Lower leg skin (tissue), 4 donors: ENCODE results near the gene VPS51. TPM values are rescaled to one million over a fixed set of nuclear protein-coding genes. Genes with fewer than 3 reads are reported as not detected.
A peak's percentile ranks its signal among the peaks of the same experiment; 100 is the strongest.

Experiments
- DNase-seq, 2 donors: peaks; one replicate each; pipeline ENCODE4 v3.0.0-alpha.2; 2019; ENCODE audit warnings: low spot score in 2 of 2
- H3K4me3 ChIP-seq: fragments of 200-600 bp; sonication (generic); 2 replicates; pipeline ENCODE4 v1.5.1; 2017; ENCODE audit warnings: mild to moderate bottlenecking, low read depth; ENCODE audit not compliant: poor library complexity, severe bottlenecking
- POLR2A ChIP-seq, 2 donors: fragments of 450-650 bp; IDR thresholded peaks; one replicate each; pipeline ENCODE4 v1.6.1; 2016 to 2017; ENCODE audit warnings: antibody characterized with exemption in 2 of 2, mild to moderate bottlenecking in 1 of 2, moderate library complexity in 1 of 2
- WGBS, 2 donors: methylation state at CpG; one replicate each; pipeline ENCODE4 v1.1.5; 2018; 5-methylcytosine and 5-hydroxymethylcytosine counted together
- intact Hi-C: fragments of 100-400 bp; cut with DNase I; formaldehyde crosslinking; loops from one replicate; pipeline ENCODE4 v1.15.0; 2023; ENCODE audit warnings: low total_unique reads
- total RNA-seq, 4 donors: library from RNA; depleted of rRNA; stranded (reverse); fragments of >200 nt; gene quantifications; one replicate each; pipeline ENCODE4 v1.1.0, GENCODE V29; 2016
- TF ChIP-seq, protein P1 (sequence below), 3 donors: fragments of 450-650 bp; IDR thresholded peaks; one replicate each; pipeline ENCODE4 v1.5.1; 2016; ENCODE audit warnings: antibody characterized with exemption in 3 of 3, mild to moderate bottlenecking in 3 of 3, moderate library complexity in 2 of 3

Gene VPS51
- total RNA-seq, 4 donors from 2014 or later: 373 to 932 (median 648) TPM

GRCh38 chr11:65084598-65085375, 11.2 kb upstream of the VPS51 start:
- TF ChIP-seq, protein P1, sequence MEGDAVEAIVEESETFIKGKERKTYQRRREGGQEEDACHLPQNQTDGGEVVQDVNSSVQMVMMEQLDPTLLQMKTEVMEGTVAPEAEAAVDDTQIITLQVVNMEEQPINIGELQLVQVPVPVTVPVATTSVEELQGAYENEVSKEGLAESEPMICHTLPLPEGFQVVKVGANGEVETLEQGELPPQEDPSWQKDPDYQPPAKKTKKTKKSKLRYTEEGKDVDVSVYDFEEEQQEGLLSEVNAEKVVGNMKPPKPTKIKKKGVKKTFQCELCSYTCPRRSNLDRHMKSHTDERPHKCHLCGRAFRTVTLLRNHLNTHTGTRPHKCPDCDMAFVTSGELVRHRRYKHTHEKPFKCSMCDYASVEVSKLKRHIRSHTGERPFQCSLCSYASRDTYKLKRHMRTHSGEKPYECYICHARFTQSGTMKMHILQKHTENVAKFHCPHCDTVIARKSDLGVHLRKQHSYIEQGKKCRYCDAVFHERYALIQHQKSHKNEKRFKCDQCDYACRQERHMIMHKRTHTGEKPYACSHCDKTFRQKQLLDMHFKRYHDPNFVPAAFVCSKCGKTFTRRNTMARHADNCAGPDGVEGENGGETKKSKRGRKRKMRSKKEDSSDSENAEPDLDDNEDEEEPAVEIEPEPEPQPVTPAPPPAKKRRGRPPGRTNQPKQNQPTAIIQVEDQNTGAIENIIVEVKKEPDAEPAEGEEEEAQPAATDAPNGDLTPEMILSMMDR (IDR thresholded peaks at IDR 0.05): no peak
- no peak for TF ChIP-seq POLR2A (IDR thresholded peaks at IDR 0.05)
- DNase-seq: no peak
- peak overlapping the region; percentile 28 for H3K4me3 ChIP-seq
- intact Hi-C loops: loop anchor here (10.0 kb wide), 1 partner anchor 70 kb away; the partner anchor contains the start of gene ARL2
- WGBS, 2 donors: 42% methylated on average over 23 of the region's 23 CpGs

DNA sequence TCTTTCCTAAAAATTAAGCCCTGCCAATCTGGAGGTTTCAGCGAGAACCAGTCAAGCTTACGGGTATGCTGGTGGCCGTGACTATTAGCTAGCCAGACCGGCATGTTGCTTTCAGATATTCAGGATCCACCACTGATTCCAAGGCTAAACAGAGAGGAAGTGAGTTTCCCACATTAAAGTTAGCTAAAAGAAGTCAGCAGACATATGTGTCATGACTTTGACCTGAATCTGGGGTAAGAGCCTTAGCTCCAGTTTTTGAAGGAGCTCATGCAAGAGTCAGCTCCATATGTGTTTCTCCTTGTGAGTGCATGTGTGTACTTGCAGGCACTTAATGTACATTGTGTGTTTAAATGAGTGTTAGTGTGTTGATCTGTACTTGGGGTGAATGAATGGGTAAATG, 10.6 kb upstream of the VPS51 start:
- TF ChIP-seq, protein P1 (IDR thresholded peaks at IDR 0.05): no peak
- no peak for TF ChIP-seq POLR2A (IDR thresholded peaks at IDR 0.05)
- 84 to 90% methylated on average over 4 of the region's 4 CpGs for WGBS, 2 donors
- no peak for DNase-seq
- intact Hi-C loops: loop anchor here (10.0 kb wide), 1 partner anchor 71 kb away; the partner anchor contains the start of gene ARL2
- no peak overlapping the region for H3K4me3 ChIP-seq

DNA sequence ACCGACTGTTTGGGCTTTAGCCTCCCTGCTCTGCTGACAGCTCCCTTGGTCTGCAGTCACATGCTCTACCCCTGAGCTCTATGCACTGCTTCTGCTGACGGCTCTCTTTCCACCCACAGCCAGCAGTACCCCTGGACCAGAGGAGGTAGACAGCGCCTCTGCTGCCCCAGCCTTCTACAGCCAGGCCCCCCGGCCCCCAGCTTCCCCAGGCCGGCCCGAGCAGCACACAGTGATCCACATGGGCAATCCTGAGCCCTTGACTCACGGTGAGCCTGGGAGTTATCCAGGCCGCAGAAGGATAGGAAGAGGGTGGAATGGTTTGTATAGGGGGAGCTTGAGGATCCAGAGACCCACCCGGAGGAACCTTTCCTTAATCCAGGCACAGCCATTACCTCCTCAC, 9.2 kb upstream of the VPS51 start:
- DNase-seq: no peak
- intact Hi-C loops: loop anchor here (10.0 kb wide), 1 partner anchor 72 kb away; the partner anchor contains the start of gene ARL2
- H3K4me3 ChIP-seq: no peak overlapping the region
- no peak for TF ChIP-seq POLR2A (IDR thresholded peaks at IDR 0.05)
- TF ChIP-seq, protein P1 (IDR thresholded peaks at IDR 0.05): no peak
- WGBS, 2 donors: 84 to 90% methylated on average over 7 to 9 of the region's 9 CpGs

DNA sequence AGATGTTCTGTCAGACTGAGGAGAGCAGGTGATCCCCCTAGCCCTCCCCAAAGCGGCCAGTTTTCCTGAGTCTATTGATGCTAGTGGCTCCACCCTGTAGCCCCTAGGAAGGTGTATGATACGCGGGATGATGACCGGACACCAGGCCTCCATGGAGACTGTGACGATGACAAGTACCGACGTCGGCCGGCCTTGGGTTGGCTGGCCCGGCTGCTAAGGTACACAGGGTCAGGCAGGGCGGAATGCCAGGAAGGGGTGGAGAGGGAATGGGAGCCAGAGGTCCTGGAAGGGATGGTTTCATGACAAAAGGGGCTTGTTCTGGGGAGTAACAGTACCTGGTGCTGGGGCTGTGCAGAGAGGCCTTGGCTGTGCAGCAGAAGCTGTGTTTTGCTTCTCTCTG, 8.8 kb upstream of the VPS51 start:
- DNase-seq: no peak
- WGBS, 2 donors: 91 to 94% methylated on average over 11 of the region's 11 CpGs
- TF ChIP-seq POLR2A (IDR thresholded peaks at IDR 0.05): no peak
- TF ChIP-seq, protein P1 (IDR thresholded peaks at IDR 0.05): no peak
- intact Hi-C loops: loop anchor here (10.0 kb wide), 1 partner anchor 72 kb away; the partner anchor contains the start of gene ARL2
- H3K4me3 ChIP-seq: no peak overlapping the region

DNA sequence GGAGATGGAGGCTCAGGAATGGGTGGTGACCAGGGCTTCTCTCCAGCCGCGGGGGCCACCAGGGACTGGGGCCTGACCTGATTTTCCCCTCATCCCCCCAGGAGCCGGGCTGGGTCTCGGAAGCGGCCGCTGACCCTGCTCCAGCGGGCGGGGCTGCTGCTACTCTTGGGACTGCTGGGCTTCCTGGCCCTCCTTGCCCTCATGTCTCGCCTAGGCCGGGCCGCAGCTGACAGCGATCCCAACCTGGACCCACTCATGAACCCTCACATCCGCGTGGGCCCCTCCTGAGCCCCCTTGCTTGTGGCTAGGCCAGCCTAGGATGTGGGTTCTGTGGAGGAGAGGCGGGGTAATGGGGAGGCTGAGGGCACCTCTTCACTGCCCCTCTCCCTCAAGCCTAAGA, 8.2 kb upstream of the VPS51 start:
- H3K4me3 ChIP-seq: no peak overlapping the region
- 92% methylated on average over 10 to 15 of the region's 15 CpGs for WGBS, 2 donors
- DNase-seq: no peak
- TF ChIP-seq POLR2A (IDR thresholded peaks at IDR 0.05): no peak
- TF ChIP-seq, protein P1 (IDR thresholded peaks at IDR 0.05): no peak
- intact Hi-C loops: loop anchor here (10.0 kb wide), 1 partner anchor 73 kb away; the partner anchor contains the start of gene ARL2
